Hepatocyte (in vitro differentiated cells): Measurements from ENCODE around the gene ADGRD1.

ENCODE experiments used
- EZH2 ChIP-seq: fragments of 200-600 bp; sonication (generic); IDR thresholded peaks from 2 replicates; pipeline ENCODE4 v1.6.1; 2016; ENCODE audit warnings: antibody characterized with exemption, mild to moderate bottlenecking, borderline replicate concordance
- EZH2phosphoT487 ChIP-seq: fragments of 200-600 bp; sonication (generic); IDR thresholded peaks from one replicate; pipeline ENCODE4 v1.6.1; 2018; ENCODE audit warnings: antibody characterized with exemption, mild to moderate bottlenecking, low read depth, moderate library complexity; ENCODE audit not compliant: unreplicated experiment, severe bottlenecking
- TF ChIP-seq, protein P1 (sequence below): fragments of 200-600 bp; sonication (generic); IDR thresholded peaks from 2 replicates; pipeline ENCODE4 v1.5.1; 2016; ENCODE audit warnings: antibody characterized with exemption, mild to moderate bottlenecking; ENCODE audit not compliant: poor library complexity

DNA sequence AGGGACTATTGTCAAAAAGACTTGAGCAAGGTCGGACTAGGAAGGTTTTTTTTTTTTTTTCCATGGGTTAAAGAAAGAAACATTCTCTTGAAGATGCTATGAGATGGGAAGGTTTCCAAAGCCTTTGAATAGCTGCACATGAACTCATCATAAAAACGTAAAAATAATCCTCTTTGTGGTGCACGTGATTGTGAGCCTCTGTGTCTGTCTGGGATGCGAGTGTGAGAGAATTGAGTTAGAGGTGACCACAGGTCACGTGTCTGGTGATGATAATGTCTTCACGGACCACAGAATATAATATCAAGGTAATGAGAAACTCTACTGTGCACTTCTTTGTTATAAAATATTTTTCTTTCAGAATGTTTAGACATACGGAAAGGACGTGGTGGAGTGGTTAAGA, 24.3 kb upstream of the ADGRD1 start:
- TF ChIP-seq EZH2 (no peak), EZH2phosphoT487 (no peak)
- TF ChIP-seq, protein P1, sequence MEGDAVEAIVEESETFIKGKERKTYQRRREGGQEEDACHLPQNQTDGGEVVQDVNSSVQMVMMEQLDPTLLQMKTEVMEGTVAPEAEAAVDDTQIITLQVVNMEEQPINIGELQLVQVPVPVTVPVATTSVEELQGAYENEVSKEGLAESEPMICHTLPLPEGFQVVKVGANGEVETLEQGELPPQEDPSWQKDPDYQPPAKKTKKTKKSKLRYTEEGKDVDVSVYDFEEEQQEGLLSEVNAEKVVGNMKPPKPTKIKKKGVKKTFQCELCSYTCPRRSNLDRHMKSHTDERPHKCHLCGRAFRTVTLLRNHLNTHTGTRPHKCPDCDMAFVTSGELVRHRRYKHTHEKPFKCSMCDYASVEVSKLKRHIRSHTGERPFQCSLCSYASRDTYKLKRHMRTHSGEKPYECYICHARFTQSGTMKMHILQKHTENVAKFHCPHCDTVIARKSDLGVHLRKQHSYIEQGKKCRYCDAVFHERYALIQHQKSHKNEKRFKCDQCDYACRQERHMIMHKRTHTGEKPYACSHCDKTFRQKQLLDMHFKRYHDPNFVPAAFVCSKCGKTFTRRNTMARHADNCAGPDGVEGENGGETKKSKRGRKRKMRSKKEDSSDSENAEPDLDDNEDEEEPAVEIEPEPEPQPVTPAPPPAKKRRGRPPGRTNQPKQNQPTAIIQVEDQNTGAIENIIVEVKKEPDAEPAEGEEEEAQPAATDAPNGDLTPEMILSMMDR: no peak
